Stomach (tissue), 4 donors: ENCODE data around the gene NUP210.

Experiments
- CTCF ChIP-seq, 7 experiments: fragments of 450-650 bp in 4 of 7; fragments of 200-600 bp in 3 of 7; sonication (generic) in 3 of 7; IDR thresholded peaks; one replicate each; pipeline ENCODE4 v1.5.1; 2016 to 2019; ENCODE audit warnings: antibody characterized with exemption in 7 of 7, control low read depth in 2 of 7, mild to moderate bottlenecking in 1 of 7
- EP300 ChIP-seq: sonication (generic); formaldehyde crosslinking; IDR thresholded peaks from one replicate; pipeline ENCODE4 v1.6.1; 2017; ENCODE audit warnings: antibody characterized with exemption
- POLR2A ChIP-seq, 4 donors: fragments of 450-650 bp; IDR thresholded peaks; one replicate each; pipeline ENCODE4 v1.6.1; 2016; ENCODE audit warnings: antibody characterized with exemption in 4 of 4, control low read depth in 2 of 4, mild to moderate bottlenecking in 1 of 4, moderate library complexity in 1 of 4

DNA sequence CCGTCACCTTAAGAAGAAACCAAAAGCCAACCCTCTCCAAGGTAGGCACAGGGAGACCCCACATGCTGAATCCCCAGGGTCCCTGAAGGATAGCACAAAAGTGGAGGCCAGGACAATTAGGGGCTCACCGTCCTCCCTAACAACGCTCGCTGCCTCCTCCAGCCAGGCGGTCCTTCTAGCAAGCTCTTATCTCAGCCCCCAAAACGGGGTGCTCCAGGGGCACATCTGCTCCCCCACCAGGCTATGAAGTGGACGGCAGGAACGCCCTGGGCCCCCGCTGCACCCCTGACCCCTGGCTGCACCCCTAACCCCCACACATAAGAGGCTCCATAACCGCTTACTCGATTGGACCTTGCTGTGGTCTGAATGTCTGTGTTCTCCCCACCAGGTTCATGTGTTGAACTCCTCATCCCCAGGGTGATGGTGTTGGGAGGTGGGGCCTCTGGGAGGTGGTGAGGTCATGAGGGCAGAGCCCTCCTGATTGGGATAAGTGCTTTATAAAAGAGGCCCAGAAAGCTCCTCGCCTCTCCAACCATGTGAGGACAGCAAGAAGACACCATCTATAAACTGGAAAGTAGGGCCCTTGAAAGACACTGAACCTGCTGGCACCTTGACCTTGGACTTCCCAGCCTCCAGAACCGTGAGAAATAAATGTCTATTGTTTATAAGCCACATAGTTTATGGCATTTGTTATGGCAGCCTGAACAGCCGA lies 153.3 kb downstream of the NUP210 start:
- TF ChIP-seq CTCF (IDR thresholded peaks at IDR 0.05) = no peak
- TF ChIP-seq POLR2A (IDR thresholded peaks at IDR 0.05) = no peak
- no peak for TF ChIP-seq EP300
